SHP77 treated with DMSO at 0.1 percent for 48 hours (cell line): Measurements from ENCODE around the gene TRIP4.
"Not testable (repeated sequence)": the region's sequence is repeated elsewhere in the genome, so short reads cannot be mapped to it uniquely, and the experiment has no call there.

ENCODE experiments used
- DNase-seq: peaks from one replicate; lab custom pipeline; 2025; lab: John Stamatoyannopoulos, UW

The TRIP4 gene

GRCh38 chr15:64490598-64491259 is 103.1 kb downstream of the TRIP4 start:
- no peak for DNase-seq

GRCh38 chr15:64493641-64494040 is 106.0 kb downstream of the TRIP4 start:
- no peak for DNase-seq

GRCh38 chr15:64495968-64496367 is 108.3 kb downstream of the TRIP4 start:
- not testable (repeated sequence) for DNase-seq

DNA sequence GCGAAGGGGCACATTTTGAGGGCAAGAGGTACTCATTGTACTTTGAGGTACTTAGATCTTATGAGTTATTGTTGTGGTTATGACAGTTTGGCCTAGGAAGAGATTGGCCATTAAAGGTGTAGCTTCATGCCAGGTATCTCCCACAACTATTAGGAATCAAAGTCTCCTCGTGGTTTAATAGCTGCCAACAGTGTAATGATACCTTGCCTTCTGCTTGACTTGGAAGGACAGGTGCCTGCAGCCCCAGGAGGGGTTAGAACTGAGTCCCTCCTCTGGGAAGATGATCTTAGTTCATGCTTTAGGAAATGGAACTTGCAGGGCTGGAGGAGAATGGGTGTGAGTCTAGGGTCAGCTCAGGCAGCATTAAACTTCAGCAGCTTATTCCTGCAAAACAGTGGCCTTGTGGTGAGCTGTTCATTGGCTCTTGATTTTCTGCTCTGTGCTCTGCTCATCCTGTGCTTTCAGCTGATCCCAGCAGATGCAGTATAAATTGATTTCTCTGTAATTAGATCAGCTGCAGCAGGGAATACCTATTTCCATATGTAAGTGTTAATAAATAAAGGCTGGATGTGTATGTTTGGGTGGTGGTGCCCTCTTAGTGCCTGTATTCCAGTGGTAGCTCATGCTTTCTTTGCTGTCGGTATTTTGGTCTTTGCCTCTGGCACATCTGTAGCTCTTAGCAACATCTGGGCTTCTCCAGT is 113.2 kb downstream of the TRIP4 start:
- no peak for DNase-seq

- DNase-seq = no peak
These were observed 113.7 kb downstream of the TRIP4 start for GRCh38 chr15:64501396-64501715.

GRCh38 chr15:64502151-64502550 is 114.5 kb downstream of the TRIP4 start:
- DNase-seq = no peak

GRCh38 chr15:64502551-64502950 is 114.9 kb downstream of the TRIP4 start:
- no peak for DNase-seq

GRCh38 chr15:64503197-64503596 is 115.6 kb downstream of the TRIP4 start:
- DNase-seq = no peak

DNA sequence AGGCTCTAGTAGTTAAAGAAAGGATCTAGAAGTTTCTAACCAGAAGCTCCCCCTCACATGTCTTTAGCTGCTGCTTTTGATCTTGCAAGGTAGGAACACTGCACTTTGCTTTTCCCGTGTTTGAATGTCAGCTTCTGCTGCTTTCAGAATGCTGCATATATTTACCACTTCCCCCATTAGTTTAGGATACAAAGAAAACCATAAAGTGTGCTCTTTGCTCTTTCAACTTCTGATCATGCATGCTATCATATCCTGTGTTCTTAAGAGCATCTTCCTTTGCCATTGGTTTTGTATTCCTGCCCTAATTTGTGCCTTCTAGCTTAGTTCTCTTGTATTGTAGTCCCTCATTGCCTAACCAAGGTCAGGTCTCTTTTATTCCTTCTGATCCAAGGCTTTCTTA is 116.0 kb downstream of the TRIP4 start:
- DNase-seq = no peak
